ENCODE data around the gene KLHL26. TPM values are rescaled to one million over a fixed set of nuclear protein-coding genes. Genes with fewer than 3 reads are reported as not detected.

KLHL26 gene
- total RNA-seq, 1 donor from 2014 or later, result 5.7 TPM

GRCh38 chr19:18660051-18660910 lies 23.5 kb downstream of the KLHL26 start:
- DNase-seq (ENCODE audit: low spot score in 2 of 2), result no peak
- FAIRE-seq, result no peak

- DNase-seq (ENCODE audit: low spot score in 2 of 2) (no peak), FAIRE-seq (no peak)
Observed at GRCh38 chr19:18660939-18661670, 24.3 kb downstream of the KLHL26 start.

- no peak for DNase-seq (ENCODE audit: low spot score in 2 of 2)
- no peak for FAIRE-seq
Observed at GRCh38 chr19:18662972-18663732, 26.3 kb downstream of the KLHL26 start.

- FAIRE-seq, result no peak
- no peak for DNase-seq (ENCODE audit: low spot score in 2 of 2)
Observed at GRCh38 chr19:18663940-18664530, 27.2 kb downstream of the KLHL26 start.

- peak in 1 of 2 donors; percentile 46 for DNase-seq (ENCODE audit: low spot score in 2 of 2)
Observed at GRCh38 chr19:18665771-18666202, 29.0 kb downstream of the KLHL26 start.

GRCh38 chr19:18666317-18666716 lies 29.5 kb downstream of the KLHL26 start:
- FAIRE-seq (no peak), DNase-seq (ENCODE audit: low spot score in 2 of 2) (no peak)

More at GRCh38 chr19:18665771-18666202, 29.0 kb downstream of the KLHL26 start:
- FAIRE-seq, result no peak

GRCh38 chr19:18666784-18667183 lies 30.0 kb downstream of the KLHL26 start:
- DNase-seq (ENCODE audit: low spot score in 2 of 2) (no peak), FAIRE-seq (no peak)

GRCh38 chr19:18667531-18668251 lies 30.9 kb downstream of the KLHL26 start:
- no peak for DNase-seq (ENCODE audit: low spot score in 2 of 2)
- no peak for FAIRE-seq

GRCh38 chr19:18668252-18668631 lies 31.4 kb downstream of the KLHL26 start:
- FAIRE-seq (no peak), DNase-seq (ENCODE audit: low spot score in 2 of 2) (no peak)

- DNase-seq (ENCODE audit: low spot score in 2 of 2) (no peak), FAIRE-seq (no peak)
Observed at GRCh38 chr19:18668744-18669523, 32.1 kb downstream of the KLHL26 start.

- no peak for FAIRE-seq
- no peak for DNase-seq (ENCODE audit: low spot score in 2 of 2)
Observed at GRCh38 chr19:18669524-18669817, 32.6 kb downstream of the KLHL26 start.

- DNase-seq (ENCODE audit: low spot score in 2 of 2) (no peak), FAIRE-seq (no peak)
Observed at GRCh38 chr19:18669883-18670282, 33.1 kb downstream of the KLHL26 start.

GRCh38 chr19:18670312-18670711 lies 33.5 kb downstream of the KLHL26 start:
- no peak for FAIRE-seq
- no peak for DNase-seq (ENCODE audit: low spot score in 2 of 2)

GRCh38 chr19:18671303-18672043 lies 34.6 kb downstream of the KLHL26 start:
- no peak for DNase-seq (ENCODE audit: low spot score in 2 of 2)
- FAIRE-seq, result no peak

- DNase-seq (ENCODE audit: low spot score in 2 of 2), result no peak
- no peak for FAIRE-seq
Observed at GRCh38 chr19:18672044-18672451, 35.2 kb downstream of the KLHL26 start.

GRCh38 chr19:18672606-18673337 lies 35.9 kb downstream of the KLHL26 start:
- no peak for FAIRE-seq
- DNase-seq (ENCODE audit: low spot score in 2 of 2), result no peak

GRCh38 chr19:18674616-18675015 lies 37.8 kb downstream of the KLHL26 start:
- FAIRE-seq (no peak), DNase-seq (ENCODE audit: low spot score in 2 of 2) (no peak)

GRCh38 chr19:18675779-18676178 lies 39.0 kb downstream of the KLHL26 start:
- DNase-seq (ENCODE audit: low spot score in 2 of 2), result no peak
- FAIRE-seq, result no peak

All from frontal cortex (tissue), 4 donors.